ACHN (cell line): ENCODE results near the gene DSTN.

ENCODE experiments used
- DNase-seq: peaks from one replicate; pipeline ENCODE4 v3.0.0-alpha.2; 2015
- in situ Hi-C: cut with HindIII; loops from 2 replicates; pipeline ENCODE4 v1.10.0; 2017; ENCODE audit warnings: low sequenced_read_pairs, low pct_ligation_motif_present, low pct_unique_long_range_greater_than_20kb

DSTN gene

GRCh38 chr20:17641993-17642392 is 72.1 kb downstream of the DSTN start:
- in situ Hi-C loops: no loop called here
- DNase-seq: no peak

GRCh38 chr20:17642404-17643269 is 72.8 kb downstream of the DSTN start:
- in situ Hi-C loops: no loop called here
- DNase-seq: no peak

- in situ Hi-C loops: no loop called here
- DNase-seq: no peak
These were observed 73.8 kb downstream of the DSTN start for GRCh38 chr20:17643531-17644188.

- in situ Hi-C loops: no loop called here
- no peak for DNase-seq
These were observed 74.6 kb downstream of the DSTN start for GRCh38 chr20:17644451-17644850.

GRCh38 chr20:17645010-17645409 is 75.1 kb downstream of the DSTN start:
- in situ Hi-C loops: no loop called here
- DNase-seq: no peak

GRCh38 chr20:17645546-17646208 is 75.8 kb downstream of the DSTN start:
- DNase-seq: no peak
- in situ Hi-C loops: no loop called here

GRCh38 chr20:17646209-17646960 is 76.5 kb downstream of the DSTN start:
- DNase-seq: no peak
- in situ Hi-C loops: no loop called here

GRCh38 chr20:17646961-17647301 is 77.1 kb downstream of the DSTN start:
- no peak for DNase-seq
- in situ Hi-C loops: no loop called here

GRCh38 chr20:17647391-17648314 is 77.8 kb downstream of the DSTN start:
- in situ Hi-C loops: no loop called here
- DNase-seq: no peak

GRCh38 chr20:17648315-17648646 is 78.4 kb downstream of the DSTN start:
- DNase-seq: no peak
- in situ Hi-C loops: no loop called here

- in situ Hi-C loops: no loop called here
- peak; percentile 5 for DNase-seq
These were observed 79.2 kb downstream of the DSTN start for GRCh38 chr20:17648791-17649730.

- in situ Hi-C loops: no loop called here
- DNase-seq: no peak
These were observed 80.6 kb downstream of the DSTN start for GRCh38 chr20:17650301-17651128.

GRCh38 chr20:17651129-17651759 is 81.4 kb downstream of the DSTN start:
- DNase-seq: no peak
- in situ Hi-C loops: no loop called here

GRCh38 chr20:17651760-17652388 is 82.0 kb downstream of the DSTN start:
- in situ Hi-C loops: no loop called here
- no peak for DNase-seq

GRCh38 chr20:17652411-17652810 is 82.5 kb downstream of the DSTN start:
- in situ Hi-C loops: no loop called here
- DNase-seq: no peak
